ENCODE data around the gene RNF225. TPM values are rescaled to one million over a fixed set of nuclear protein-coding genes. Genes with fewer than 3 reads are reported as not detected.

The RNF225 gene
- total RNA-seq, 3 donors from 2014 or later (not counting 1 experiment from before 2014, with no cell fraction given): 0.39 TPM; not detected in 2

DNA sequence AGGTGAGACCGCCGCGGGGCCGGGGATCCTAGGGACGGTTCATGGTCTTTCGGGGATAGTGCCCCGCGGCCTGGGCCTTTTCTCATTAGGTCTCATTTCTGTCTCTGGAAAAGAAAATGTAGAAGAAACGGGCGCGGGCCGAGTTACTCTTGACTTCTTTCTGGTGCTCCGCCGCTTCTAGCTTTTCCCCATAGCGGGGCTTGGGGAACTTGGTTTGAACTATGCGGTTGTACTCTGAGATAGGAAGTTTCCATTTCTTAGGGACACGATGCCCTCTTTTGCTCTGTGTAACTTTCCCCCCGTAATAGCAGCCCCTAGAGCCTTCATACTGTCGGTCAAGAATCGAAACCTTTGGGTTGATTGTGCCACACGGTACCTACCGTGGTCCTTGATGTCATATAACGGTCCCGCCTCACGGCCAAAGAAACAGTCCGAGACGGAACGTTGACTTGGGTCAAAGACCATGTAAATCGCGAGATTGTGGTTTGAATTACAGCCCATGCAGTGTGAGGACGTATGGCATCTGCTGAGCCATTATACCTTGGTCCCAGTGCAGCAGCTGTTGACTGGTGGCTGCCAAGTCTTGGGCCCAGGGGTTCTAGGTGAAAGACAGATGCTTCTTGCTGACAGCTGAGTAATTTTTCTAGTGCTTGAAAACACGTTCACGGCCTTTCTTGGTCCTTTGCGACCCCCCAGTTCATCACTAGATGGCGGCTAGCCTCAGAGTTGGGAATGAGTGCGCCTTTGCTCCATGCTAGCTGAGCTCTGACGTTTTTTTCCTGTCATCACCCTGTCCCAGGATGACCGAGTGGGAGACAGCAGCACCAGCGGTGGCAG, 7.9 kb upstream of the RNF225 start:
- intact Hi-C loops (cut with micrococcal nuclease): loop anchor here (1.0 to 10.0 kb wide), 3 partner anchors 13 to 203 kb away; partner anchors contain the start of genes ZNF132 and ZNF274
- peak overlapping the region; percentile 55 for H3K4me3 ChIP-seq (ENCODE audit: low read length)
- H3K9me3 ChIP-seq (ENCODE audit: control insufficient read depth, insufficient read depth, low read length): no peaks in the 10 kb centered on the region
- Mint-ChIP-seq H3K9me3 (no peaks in the 10 kb centered on the region), H3K36me3 (no peaks in the 10 kb centered on the region), H3K4me1 (peaks cover 14 to 37% of the 10 kb centered on the region in 2 donors), H3K27ac (peak overlapping the region; percentile 98), H3K27me3 (ENCODE audit: low read depth in 2 of 2) (no peaks in the 10 kb centered on the region), H3K4me3 (peak overlapping the region; percentile 97)
- no peaks in the 10 kb centered on the region for H3K27me3 ChIP-seq (ENCODE audit: control insufficient read depth, insufficient read depth, low read length)
- H3K4me1 ChIP-seq (ENCODE audit: control insufficient read depth, insufficient read depth, low read length): peaks cover 30% of the 10 kb centered on the region
- 9% methylated on average over 39 of the region's 39 CpGs for WGBS (ENCODE audit: insufficient coverage)
- ATAC-seq (peak in 1 of 3 donors; percentile 5), DNase-seq (no peak)
- peak overlapping the region; percentile 96 for H3K27ac ChIP-seq (ENCODE audit: low read length)
- H3K36me3 ChIP-seq (ENCODE audit: control insufficient read depth, insufficient read depth, low read length): peaks cover 12% of the 10 kb centered on the region
- TF ChIP-seq CTCF (IDR thresholded peaks at IDR 0.05): no peak

DNA sequence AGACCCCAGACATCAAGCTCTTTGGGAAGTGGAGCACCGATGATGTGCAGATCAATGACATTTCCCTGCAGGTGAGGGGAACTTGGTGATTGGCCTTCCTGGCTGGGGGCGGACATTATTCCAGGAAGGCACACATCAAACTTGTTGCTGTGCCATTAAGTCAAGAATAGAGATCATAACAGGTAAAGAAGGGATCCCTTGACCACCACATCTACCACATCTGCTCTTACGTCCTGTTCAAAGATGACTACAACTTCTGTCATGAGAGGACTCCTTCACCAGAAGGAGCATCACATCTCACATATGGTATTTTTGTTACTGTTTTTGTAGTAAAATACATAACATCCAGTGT, 7.3 kb upstream of the RNF225 start:
- peaks cover 18% of the 10 kb centered on the region for H3K36me3 ChIP-seq (ENCODE audit: control insufficient read depth, insufficient read depth, low read length)
- H3K27ac ChIP-seq (ENCODE audit: low read length): peak overlapping the region; percentile 96
- Mint-ChIP-seq H3K9me3 (no peaks in the 10 kb centered on the region), H3K27ac (peak overlapping the region; percentile 98), H3K4me1 (peaks cover 14 to 37% of the 10 kb centered on the region in 2 donors), H3K27me3 (ENCODE audit: low read depth in 2 of 2) (no peaks in the 10 kb centered on the region), H3K4me3 (peak overlapping the region; percentile 97), H3K36me3 (no peaks in the 10 kb centered on the region)
- 83% methylated on average over 2 of the region's 3 CpGs for WGBS (ENCODE audit: insufficient coverage)
- intact Hi-C loops (cut with micrococcal nuclease): loop anchor here (10.0 kb wide), 1 partner anchor 203 kb away; the partner anchor contains the start of gene ZNF274
- DNase-seq (no peak), ATAC-seq (no peak)
- peak overlapping the region; percentile 55 for H3K4me3 ChIP-seq (ENCODE audit: low read length)
- no peaks in the 10 kb centered on the region for H3K9me3 ChIP-seq (ENCODE audit: control insufficient read depth, insufficient read depth, low read length)
- TF ChIP-seq CTCF (IDR thresholded peaks at IDR 0.05): no peak
- H3K4me1 ChIP-seq (ENCODE audit: control insufficient read depth, insufficient read depth, low read length): peaks cover 30% of the 10 kb centered on the region
- no peaks in the 10 kb centered on the region for H3K27me3 ChIP-seq (ENCODE audit: control insufficient read depth, insufficient read depth, low read length)

GRCh38 chr19:58392945-58393724, 2.3 kb upstream of the RNF225 start:
- intact Hi-C loops (cut with micrococcal nuclease): no loop called here
- Histone ChIP-seq H3K27me3 (ENCODE audit: control insufficient read depth, insufficient read depth, low read length) (peaks cover 10% of the 10 kb centered on the region), H3K36me3 (ENCODE audit: control insufficient read depth, insufficient read depth, low read length) (peaks cover 35% of the 10 kb centered on the region), H3K27ac (ENCODE audit: low read length) (no peak overlapping the region), H3K4me1 (ENCODE audit: control insufficient read depth, insufficient read depth, low read length) (peaks cover 4% of the 10 kb centered on the region), H3K9me3 (ENCODE audit: control insufficient read depth, insufficient read depth, low read length) (no peaks in the 10 kb centered on the region), H3K4me3 (ENCODE audit: low read length) (no peak overlapping the region)
- Mint-ChIP-seq H3K9me3 (no peaks in the 10 kb centered on the region), H3K27ac (no peak overlapping the region), H3K4me1 (peaks cover under 1 to 12% of the 10 kb centered on the region in 2 donors), H3K4me3 (no peak overlapping the region), H3K36me3 (peaks cover 8% of the 10 kb centered on the region), H3K27me3 (ENCODE audit: low read depth in 2 of 2) (peaks cover 0 to 14% of the 10 kb centered on the region in 2 donors)
- DNase-seq: no peak
- no peak for ATAC-seq
- no peak for TF ChIP-seq CTCF (IDR thresholded peaks at IDR 0.05)
- WGBS (ENCODE audit: insufficient coverage): 95% methylated on average over 26 of the region's 26 CpGs
